DMS153 treated with DMSO at 0.1 percent for 48 hours (cell line): ENCODE data around the gene MAPK4.
"Not testable (repeated sequence)": the region's sequence is repeated elsewhere in the genome, so short reads cannot be mapped to it uniquely, and the experiment has no call there.

Source experiments
- DNase-seq: peaks from one replicate; lab custom pipeline; 2025; ENCODE audit not compliant: unreplicated experiment; lab: John Stamatoyannopoulos, UW

MAPK4 gene

DNA sequence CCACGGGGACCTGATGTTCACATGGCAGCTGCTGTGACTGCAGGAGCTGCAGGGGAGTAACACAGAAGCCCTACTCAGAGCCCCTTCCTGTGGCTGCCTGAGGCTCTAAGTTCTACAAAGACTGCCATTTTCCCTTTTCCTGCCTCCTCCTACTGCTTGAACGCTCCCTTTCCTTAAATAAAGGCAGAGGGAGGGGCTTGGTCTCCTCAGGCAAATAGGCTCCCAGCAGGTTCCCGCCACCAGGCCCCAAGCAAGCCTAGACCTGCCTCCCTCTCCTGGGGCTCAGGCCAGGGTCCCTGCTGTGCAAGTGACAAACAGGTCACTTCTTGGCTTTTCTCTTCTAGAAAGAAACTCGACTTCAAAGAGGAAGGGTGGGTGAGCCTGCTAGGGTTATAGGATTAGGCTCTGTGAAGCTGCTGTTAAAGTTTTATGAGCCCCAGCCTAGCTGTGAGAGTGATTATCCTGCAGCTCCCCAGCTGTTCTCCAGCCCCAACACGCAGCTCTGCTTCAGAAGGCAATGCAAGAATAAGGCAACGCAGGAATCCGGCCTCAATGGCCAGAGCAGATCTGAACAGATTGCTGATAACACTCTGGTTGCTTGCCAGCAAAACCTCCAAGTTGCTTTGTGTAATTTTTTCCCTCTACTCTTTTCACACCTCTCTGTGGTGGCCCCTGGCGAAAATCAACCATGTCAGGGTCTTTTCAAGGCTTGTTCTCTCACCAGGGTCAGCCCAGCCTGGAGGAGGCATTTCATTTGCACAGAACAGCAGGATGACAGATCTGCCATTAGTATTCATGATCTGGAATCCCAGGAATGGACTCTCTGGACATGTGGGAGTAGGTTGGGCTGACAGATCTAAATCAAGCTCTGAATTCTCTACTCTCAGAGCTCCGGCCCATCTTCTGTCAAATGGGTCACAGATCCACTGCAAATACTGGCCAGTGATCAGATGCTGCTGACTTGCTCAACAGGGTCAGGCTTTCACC is 188.6 kb downstream of the MAPK4 start:
- DNase-seq = no peak

DNA sequence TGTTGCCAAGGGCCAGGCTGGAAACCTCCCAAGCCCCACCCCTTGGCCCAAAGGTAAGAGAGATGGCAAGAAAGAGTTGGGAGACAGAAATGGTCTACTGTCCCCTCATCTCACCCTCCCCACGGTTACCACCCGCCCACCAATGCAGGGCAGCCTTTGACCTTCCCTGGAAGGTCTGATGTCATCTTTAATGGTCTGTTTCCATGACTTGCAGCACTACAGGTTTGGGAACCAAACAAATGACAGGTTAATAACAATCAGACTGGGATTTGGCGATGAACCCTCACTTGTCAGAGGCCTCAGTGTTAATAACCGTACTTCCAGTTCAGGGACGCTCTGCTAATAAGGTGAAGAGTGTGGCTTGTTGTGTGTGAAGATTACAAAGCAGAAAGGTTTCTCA is 189.5 kb downstream of the MAPK4 start:
- no peak for DNase-seq

DNA sequence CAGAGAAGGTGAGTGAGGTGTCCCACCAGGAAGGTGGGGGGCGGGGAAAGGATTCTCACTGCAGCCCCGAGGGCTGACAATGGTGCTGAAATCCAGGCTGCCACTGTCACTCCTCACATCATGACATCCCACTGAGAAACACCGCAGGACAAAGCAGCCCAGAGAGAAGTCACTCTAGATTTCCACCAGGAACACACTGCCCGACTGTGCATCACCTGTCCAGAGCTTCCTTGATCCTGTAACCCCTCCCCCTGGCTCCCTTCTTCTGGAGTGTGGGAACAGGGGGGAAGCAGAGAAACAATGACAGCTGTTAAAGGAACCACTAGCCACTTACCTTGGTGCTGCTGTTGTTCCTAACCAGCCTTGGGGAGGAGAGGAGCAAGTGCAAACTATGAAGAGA is 190.1 kb downstream of the MAPK4 start:
- DNase-seq = no peak

DNA sequence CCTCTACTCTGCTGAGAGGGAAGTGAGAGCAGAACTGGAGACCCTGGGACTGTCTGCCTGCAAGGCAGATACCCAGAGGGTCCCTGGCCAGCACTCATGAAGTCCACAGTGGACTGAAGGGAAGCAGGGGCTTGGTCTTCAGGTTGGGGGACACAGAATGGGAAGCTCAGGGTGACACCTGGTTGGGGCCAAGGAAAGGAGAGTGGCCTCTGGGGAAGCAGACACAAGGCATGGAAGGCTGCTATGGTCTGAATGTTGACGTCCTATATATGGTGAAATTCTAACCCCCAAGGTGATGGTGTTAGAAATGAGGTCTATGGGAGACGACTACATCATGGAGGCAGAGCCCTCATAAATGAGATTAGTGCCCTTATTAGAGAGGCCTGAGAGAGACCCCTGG is 190.7 kb downstream of the MAPK4 start:
- DNase-seq = no peak

DNA sequence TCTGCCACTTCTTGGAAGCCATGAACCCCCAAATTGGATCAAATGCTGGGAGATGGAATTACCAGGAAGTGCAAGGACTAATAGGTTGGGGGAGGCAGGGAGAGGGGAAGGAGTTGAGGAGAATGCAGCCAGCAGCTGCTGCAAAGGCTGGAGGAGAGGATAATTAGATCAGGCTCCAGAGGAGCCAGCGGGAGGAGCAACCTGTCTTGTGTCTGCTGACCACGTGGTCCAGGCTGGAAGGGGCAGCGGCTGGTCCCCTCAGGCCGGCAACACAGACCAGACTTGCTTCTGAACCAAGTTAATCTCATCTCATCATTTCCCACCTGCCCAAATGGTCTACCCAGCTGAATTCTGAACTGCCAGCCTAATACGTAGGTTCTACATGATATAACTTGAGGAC is 191.6 kb downstream of the MAPK4 start:
- no peak for DNase-seq

DNA sequence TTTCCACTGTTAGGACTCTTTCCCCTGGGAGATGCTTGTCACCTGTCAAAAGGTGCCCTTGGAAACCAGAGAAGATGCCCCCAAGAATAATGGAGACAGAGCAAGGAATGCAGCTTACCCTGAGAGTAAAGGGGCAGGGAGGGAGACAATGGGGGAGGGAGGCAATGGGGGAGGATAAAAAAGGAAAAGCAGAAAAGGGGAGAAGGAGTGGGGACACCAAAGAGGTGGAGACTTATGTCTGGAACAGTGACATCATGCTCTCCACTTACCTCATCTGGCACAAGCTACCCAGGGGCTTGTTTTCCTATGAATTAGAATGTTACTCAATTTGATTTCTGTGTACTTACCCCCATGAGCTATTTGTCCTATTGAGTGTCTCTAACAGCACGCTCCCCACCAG is 192.1 kb downstream of the MAPK4 start:
- no peak for DNase-seq

DNA sequence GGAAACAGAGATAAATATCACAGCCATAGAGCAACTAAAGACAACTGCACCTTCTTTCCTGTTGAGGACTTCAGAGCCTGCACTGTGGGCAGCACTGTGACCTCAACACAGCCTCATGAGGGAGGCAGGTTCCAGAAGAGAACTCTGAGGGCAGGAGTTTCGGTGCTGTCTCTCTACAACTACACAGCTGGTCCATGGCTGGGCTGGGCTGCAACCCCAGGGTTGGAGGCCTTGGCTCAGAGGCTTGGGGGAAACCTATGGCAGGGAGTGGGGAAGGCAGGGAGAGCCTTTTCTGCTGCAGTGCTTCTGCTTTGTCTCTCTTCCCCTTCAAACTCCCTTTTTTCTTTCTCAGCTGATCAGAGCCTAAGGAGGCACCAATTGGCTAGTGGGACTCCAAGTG is 193.4 kb downstream of the MAPK4 start:
- no peak for DNase-seq

DNA sequence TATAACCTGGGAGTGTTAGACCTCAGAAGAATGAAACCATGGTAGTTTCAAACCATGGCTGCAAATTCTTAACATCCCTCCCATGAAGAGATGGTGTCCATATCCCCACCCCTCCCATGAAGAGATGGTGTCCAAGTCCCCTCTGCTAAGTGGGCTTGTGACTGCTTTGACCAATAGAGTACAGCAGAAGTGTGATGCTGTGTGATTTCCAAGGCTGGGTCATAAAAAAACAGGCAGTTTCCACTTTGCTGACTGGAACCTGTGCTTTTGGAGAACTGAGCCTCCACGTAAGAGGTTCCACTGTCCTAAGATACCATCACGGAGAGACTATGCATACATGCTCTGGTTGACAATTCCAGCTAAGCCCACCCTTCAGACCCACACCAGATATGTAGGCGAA is 194.4 kb downstream of the MAPK4 start:
- no peak for DNase-seq

DNA sequence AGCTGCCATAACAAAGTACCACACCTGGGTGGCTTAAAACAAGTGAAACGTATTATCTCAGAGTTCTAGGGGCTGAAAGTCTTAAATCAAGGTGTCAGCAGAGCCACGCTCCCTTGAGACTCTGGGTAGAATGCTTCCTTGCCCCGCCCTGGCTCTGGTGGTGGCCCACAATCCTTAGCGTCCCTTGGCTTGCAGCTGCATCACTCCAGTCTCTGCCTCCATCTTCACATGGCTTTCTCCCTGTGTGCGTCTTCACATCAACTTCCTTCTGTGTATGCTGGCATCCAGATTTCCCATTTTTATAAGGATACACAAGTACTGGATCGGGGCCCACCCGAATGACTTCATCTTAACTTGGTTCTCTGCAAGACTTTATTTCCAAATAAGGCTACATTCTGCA is 197.5 kb downstream of the MAPK4 start:
- no peak for DNase-seq

DNA sequence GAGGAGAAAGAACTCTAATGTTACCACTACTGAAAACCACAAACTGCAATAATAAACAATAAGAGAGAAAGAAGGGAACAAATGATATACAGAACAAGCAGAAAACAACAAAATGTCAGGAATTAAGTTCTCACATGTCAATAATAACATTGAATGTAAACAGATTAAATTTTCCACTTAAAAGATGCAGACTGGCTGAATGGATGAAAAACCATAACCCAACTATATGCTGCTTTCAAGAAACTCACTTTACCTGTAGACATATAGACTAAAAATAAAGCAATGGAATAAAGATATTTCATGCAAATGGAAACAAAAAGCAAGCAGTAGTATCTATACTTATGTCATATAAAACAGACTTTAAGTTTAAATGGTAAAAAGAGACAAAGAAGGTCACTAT is 209.6 kb downstream of the MAPK4 start:
- DNase-seq = no peak

DNA sequence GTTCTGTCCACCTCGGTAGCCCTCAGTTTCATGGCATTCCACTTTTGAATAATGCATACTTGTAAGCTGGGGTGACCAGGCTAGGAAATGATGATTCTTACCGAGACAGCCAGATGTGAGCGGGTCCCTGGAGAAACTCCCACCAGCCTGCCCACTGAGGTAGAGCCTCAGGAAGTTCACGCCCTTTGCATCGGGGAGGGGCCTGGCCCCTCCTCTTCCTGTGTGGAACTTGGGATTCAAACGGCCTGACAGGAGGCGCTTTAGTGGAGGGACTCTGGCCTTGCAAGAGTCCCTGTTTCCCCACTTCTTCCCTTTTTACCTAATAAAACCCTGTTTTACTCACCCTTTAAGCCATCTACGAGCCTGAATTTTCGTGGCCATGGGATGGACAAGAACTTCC is 215.3 kb downstream of the MAPK4 start:
- no peak for DNase-seq

DNA sequence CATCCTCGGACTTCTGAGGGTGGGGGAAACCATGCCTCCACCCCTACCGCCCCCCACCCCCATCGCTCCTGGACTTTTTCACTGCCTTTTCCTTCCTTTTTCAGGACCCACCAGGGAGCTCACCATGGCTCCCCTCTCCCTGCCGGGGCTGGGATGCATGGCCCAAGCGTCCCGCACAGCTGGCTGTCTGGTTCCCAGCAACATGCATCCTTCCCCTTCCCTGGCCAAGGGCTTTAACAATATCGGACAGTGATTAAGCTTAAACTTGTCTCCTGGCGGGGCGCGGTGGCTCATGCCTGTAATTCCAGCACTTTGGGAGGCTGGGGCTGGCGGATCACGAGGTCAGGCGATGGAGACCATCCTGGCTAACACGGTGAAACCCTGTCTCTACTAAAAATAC is 215.8 kb downstream of the MAPK4 start:
- DNase-seq = no peak

DNA sequence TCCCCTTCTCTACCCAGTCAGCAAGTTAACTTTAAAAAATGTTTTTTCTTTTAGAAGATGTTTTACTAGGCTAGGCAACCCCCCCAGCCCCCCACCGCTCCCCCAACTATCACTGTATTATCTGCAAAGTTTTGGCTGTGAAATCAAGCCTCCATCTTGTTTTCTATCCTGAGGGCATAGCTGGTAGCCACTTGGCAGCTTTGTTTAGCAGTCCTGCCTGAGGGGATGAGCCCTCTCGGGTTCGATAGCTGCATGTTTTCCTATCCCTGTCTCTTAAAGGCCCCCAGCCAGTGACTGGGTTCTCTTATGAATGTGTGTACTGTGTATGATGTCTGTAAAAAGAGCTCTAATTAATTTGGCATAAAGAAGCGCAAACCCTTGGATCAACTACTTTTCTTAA is 216.5 kb downstream of the MAPK4 start:
- DNase-seq = no peak

DNA sequence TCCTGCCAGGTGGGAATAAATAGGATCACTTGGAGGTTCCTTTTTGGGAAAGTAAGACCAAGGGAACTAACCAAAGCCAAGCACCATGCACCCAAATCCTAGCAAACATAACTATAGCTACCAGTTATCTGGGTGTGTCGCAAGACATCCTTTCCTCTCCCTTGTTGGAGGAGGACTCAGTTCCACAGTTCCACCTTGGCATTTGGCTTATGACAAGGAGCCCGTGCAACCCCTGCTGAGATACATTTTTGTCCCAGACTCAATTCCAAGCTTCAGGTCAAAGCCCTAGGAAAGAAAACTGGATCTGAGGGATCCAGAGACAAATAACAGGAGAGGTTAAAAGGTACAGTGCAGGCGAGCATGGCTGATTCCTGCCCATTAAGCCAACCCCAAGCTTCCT is 219.1 kb downstream of the MAPK4 start:
- not testable (repeated sequence) for DNase-seq
